HG02943 (cell line): ENCODE results near the gene SLC22A12.

Experiments used
- ATAC-seq: cut with Tn5 transposase; IDR thresholded peaks from one replicate; pipeline ENCODE4 v1.9.1; 2021; ENCODE audit warnings: mild to moderate bottlenecking, low read depth, moderate library complexity; ENCODE audit not compliant: unreplicated experiment

The SLC22A12 gene

GRCh38 chr11:64562723-64563351 lies 28.2 kb upstream of the SLC22A12 start:
- ATAC-seq, result no peak

GRCh38 chr11:64563966-64564365 lies 27.1 kb upstream of the SLC22A12 start:
- ATAC-seq, result no peak

DNA sequence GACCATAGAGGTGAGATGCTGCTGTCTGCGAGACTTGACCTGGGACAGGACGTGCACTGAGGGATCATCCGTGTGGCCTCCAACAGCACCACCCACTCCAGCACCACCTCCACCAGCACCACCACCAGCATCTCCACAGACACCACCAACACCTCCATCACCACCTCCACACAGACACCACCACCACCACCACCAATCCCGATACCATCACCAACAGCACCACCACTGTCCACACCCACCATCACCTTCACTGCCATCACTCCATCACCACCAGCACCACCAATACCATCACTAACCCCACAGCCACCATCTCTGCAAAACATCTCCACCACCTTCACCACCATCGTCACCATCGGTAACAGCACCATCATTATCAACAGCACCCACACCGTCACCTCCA lies 26.6 kb upstream of the SLC22A12 start:
- no peak for ATAC-seq

DNA sequence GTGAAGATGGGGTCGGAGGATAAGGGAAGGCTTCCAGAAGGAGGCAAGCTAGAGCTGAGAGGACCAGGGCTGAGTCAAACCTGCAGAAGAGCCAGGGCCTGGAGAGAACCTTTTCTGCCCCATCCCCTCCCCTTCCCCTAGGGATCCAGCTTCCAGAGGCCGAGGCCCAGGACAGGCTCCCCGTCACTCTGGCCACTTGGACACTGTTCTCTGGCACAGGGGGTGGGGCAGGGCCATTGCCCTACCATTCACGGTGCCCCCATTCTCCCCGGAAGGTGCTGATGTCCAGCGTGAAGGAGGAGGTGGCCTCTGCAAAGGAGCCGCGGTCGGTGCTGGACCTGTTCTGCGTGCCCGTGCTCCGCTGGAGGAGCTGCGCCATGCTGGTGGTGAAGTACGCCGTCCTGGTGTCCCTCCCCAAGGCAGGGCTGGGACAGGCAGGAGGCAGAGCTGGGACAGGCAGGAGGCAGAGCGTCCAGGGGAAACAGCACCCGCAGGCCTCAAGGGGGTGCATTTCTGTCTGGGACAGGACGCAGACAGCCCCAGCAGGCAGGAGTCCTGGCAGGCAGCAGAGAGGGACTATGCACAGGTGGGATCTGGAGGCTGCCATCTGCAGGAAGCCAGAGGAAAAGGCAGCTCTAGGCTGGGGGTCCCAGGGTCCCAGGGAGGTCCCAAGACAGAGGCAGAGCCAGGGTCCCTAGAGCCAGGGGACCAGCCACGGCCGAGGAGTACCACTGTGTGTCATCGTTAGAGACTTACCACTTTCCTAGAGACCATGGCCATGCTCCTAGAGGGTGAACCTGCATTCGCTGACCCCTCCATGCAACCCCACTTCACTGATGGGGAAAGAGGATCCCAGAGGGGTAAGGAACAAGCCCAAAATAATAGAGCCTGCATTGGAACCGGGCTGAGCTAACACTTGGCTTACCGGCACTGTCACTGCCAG lies 25.8 kb upstream of the SLC22A12 start:
- ATAC-seq, result no peak

GRCh38 chr11:64566042-64566914 lies 24.7 kb upstream of the SLC22A12 start:
- no peak for ATAC-seq

DNA sequence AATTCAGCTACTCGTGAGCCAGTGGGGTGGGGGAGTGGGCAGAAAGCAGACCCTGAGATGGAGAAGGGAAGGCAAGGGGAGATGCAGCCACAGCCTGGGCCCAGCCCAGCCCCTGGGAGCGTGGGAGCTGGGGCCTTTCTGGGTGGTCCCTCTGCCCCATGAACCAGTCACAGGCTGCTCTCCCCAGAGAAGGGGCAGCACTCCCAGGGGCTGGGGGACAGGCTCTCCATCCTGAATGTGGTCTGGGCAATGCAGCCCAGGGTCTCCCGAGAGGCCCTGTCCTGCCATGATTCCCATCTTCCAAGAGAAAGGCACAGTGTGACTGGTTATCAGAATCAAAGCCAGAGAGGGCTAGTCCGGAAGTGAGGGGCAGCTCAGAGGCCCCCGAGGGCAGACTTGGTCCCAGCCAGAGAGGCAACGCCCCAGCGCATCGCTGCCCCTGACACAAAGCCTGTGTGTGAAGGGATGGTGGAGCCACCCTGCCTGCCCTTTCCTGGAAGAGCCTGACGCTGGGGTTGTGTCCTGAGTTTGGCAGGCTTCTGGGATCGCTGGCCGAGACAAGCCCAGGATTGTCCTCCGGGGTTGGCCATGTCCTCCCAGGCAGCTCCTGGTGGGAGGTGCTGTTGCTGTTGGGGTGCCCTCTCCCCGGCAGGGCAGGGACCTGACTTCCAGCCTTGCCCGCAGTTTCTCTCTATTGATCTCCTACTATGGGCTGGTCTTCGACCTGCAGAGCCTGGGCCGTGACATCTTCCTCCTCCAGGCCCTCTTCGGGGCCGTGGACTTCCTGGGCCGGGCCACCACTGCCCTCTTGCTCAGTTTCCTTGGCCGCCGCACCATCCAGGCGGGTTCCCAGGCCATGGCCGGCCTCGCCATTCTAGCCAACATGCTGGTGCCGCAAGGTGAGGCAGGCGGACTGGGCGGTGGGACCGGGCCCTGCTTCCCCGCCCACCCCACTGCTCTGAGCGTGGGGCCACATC lies 23.8 kb upstream of the SLC22A12 start:
- no peak for ATAC-seq

GRCh38 chr11:64568041-64568571 lies 22.9 kb upstream of the SLC22A12 start:
- ATAC-seq, result no peak

- no peak for ATAC-seq
Measured at GRCh38 chr11:64568584-64569140, 22.4 kb upstream of the SLC22A12 start.

DNA sequence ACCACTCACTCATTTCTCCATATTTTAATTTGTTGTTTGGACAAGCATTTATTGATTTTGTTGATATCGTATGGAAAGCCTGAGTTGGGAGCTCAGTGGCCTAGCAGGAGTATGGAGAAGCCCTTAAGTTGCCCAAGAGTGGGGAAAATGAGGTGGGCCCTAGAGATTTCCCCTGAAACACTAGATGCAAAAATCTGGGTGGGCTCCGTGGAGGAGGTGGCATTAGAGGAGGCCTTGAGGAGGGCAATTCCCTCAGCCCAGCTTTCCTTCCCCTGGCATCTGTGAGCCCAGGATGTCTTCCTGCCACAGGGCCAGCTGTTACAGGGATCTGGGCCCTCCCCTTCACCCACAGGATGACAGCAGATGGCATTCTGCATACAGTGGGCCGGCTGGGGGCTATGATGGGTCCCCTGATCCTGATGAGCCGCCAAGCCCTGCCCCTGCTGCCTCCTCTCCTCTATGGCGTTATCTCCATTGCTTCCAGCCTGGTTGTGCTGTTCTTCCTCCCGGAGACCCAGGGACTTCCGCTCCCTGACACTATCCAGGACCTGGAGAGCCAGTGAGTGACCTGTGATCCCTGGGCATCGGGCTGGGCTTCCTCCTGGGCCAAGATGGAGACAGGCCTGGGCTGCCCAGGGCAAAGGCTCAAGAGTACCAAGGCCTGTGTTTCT lies 21.6 kb upstream of the SLC22A12 start:
- ATAC-seq, result no peak

DNA sequence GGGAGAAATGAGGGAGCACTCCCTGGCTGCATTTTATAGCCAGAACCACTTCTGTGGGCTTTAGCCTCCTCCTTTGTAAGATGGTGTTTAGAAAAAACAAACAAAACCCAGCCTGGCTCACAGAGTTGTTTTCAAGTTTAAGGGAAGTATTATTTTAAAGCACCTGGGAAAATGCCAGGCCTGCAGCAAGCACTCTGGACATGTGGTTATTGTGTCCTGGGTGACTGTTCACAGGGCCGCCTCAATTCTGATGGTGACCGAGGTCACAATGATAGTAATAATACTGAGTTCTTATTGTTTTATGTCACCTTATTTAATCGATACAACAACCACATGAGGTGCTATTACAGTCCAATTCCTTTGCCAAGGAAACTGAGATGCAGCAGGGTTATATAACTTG lies 20.7 kb upstream of the SLC22A12 start:
- ATAC-seq, result no peak

DNA sequence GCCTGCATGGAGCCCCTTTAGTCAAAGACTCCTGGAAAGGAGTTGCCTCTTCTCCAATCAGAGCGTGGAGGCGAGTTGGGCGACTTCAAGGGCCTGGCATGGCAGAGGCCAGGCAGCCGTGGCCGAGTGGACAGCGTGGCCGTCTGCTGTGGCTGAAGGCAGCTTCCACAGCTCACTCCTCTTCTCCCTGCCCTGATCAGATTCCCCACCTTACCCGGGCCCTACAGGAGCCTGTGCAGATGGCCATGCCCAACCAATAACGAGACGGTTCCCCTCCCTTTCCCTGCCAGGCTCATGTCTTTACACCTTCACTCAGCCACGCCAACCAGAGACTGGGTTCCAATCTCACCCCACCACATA lies 20.0 kb upstream of the SLC22A12 start:
- no peak for ATAC-seq

DNA sequence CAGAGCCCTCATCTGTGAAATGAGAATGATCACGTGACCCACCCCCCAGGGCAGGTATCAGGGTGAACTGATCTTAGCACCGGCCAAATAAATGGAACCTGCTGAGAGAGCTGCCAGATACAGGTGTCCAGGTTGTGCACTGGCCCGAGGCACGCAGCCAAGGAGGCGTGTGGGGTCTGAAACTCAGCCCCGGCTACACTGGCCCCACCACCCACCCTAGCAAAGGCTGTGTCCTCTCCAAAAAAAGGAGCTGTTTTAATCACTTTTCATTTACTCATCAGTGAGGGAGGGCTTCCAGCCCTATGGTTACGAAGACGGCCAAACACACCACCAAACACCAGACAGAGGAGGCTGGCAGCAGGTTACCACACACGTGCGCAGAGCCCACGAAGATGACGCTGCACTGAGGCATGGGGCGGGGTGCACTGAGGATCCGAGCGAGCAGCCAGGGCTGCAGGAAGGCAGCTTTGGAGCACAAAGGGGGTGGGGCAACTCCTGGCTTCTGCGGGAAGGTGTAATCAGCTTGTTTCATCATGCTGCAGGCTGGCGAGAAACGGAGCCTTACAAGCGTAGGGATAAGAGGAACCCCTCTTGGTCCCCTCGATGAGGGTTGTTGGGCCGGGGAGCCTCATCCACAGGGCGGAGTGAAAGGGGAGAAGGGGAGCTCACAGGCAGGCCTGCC lies 19.5 kb upstream of the SLC22A12 start:
- ATAC-seq, result no peak

- no peak for ATAC-seq
Measured at GRCh38 chr11:64572143-64572542, 18.9 kb upstream of the SLC22A12 start.

DNA sequence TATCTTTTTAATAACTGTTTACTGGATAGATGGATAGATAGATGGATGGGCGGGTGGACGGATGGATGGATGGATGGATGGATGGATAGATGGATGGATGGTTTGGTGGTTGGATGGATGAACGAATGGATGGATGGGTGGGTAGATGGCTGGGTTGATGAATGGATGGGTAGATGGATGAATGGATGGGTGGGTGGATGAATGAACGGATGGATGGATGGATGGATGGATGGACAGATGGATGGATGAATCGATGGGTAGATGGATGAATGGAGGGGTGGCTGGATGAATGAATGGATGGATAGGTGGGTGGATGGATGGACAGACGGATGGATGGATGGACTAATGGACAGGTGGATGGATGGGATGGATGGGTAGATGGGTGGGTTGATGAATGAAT lies 13.8 kb upstream of the SLC22A12 start:
- no peak for ATAC-seq

DNA sequence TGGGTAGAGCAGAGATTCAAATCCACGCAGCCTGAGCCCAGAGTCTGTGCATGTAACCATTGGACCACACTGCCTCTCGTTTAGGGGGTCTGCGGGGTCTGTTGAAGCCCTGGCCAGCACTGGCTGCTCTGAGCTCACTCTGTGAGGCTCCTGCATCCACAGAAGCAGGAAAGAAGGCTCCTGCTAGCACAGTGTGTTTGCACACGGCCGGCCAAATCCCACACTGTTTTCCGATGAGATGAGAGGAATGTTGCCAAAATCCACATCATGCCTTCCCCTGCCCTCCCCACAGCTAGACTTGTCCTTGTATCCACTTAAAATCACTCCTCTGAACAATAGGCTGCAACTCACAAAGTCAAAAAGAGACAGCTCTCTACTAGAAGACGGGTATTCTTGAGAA lies 10.6 kb upstream of the SLC22A12 start:
- ATAC-seq, result no peak

- no peak for ATAC-seq
Measured at GRCh38 chr11:64581057-64581523, 9.9 kb upstream of the SLC22A12 start.

DNA sequence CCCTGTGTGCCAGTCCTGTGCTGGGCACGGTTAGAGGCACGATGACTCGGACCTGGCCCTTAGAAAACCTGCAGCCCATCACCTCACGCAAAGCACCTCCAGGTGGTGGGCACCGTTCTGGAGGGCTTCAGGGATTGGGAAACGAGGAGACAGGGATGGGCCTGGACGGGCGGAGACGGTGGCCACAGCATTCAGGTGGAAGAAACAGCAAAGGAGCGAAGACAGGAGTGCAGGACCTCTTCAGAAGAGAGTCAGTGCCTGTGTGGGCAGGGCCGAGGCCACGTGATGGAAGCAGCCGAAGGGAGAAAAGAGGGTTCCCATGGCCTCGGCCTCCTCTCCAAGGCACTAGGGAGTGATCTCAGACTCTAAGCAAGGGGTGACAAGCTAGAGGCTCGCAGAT lies 8.1 kb upstream of the SLC22A12 start:
- no peak for ATAC-seq
